Measurements from ENCODE around the gene LRCH4. TPM values are rescaled to one million over a fixed set of nuclear protein-coding genes. Genes with fewer than 3 reads are reported as not detected.
A peak's percentile ranks its signal among the peaks of the same experiment; 100 is the strongest.

The LRCH4 gene
- total and polyA plus RNA-seq, 2 of the 13 experiments (the other 11 are each of a cell fraction or from before 2014, with no cell fraction given): 7.0 to 9.3 TPM

GRCh38 chr7:100545360-100546128, 40.4 kb downstream of the LRCH4 start (continued):
- TF ChIP-seq, protein P1, sequence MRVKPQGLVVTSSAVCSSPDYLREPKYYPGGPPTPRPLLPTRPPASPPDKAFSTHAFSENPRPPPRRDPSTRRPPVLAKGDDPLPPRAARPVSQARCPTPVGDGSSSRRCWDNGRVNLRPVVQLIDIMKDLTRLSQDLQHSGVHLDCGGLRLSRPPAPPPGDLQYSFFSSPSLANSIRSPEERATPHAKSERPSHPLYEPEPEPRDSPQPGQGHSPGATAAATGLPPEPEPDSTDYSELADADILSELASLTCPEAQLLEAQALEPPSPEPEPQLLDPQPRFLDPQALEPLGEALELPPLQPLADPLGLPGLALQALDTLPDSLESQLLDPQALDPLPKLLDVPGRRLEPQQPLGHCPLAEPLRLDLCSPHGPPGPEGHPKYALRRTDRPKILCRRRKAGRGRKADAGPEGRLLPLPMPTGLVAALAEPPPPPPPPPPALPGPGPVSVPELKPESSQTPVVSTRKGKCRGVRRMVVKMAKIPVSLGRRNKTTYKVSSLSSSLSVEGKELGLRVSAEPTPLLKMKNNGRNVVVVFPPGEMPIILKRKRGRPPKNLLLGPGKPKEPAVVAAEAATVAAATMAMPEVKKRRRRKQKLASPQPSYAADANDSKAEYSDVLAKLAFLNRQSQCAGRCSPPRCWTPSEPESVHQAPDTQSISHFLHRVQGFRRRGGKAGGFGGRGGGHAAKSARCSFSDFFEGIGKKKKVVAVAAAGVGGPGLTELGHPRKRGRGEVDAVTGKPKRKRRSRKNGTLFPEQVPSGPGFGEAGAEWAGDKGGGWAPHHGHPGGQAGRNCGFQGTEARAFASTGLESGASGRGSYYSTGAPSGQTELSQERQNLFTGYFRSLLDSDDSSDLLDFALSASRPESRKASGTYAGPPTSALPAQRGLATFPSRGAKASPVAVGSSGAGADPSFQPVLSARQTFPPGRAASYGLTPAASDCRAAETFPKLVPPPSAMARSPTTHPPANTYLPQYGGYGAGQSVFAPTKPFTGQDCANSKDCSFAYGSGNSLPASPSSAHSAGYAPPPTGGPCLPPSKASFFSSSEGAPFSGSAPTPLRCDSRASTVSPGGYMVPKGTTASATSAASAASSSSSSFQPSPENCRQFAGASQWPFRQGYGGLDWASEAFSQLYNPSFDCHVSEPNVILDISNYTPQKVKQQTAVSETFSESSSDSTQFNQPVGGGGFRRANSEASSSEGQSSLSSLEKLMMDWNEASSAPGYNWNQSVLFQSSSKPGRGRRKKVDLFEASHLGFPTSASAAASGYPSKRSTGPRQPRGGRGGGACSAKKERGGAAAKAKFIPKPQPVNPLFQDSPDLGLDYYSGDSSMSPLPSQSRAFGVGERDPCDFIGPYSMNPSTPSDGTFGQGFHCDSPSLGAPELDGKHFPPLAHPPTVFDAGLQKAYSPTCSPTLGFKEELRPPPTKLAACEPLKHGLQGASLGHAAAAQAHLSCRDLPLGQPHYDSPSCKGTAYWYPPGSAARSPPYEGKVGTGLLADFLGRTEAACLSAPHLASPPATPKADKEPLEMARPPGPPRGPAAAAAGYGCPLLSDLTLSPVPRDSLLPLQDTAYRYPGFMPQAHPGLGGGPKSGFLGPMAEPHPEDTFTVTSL (CRISPR knock-in tag; IDR thresholded peaks at IDR 0.05; ENCODE audit: borderline replicate concordance): no peak
- TF ChIP-seq ZNF775 (CRISPR knock-in tag; IDR thresholded peaks at IDR 0.05; ENCODE audit: borderline replicate concordance) (no peak), NR1H2 (CRISPR knock-in tag; IDR thresholded peaks at IDR 0.05; ENCODE audit: borderline replicate concordance, low read depth) (no peak), SYNCRIP (IDR thresholded peaks at IDR 0.05; ENCODE audit: insufficient read depth, low read depth, low read length) (no peak), ZNF484 (CRISPR knock-in tag; IDR thresholded peaks at IDR 0.05; ENCODE audit: borderline replicate concordance, low read depth) (no peak), NFE2L2 (IDR thresholded peaks at IDR 0.05; ENCODE audit: low read length) (no peak), KDM5A (IDR thresholded peaks at IDR 0.05; ENCODE audit: borderline replicate concordance, low read length) (0 out of 2 replicates have a peak, but pooled peaks have one; percentile 51), ZBTB3 (CRISPR knock-in tag; IDR thresholded peaks at IDR 0.05; ENCODE audit: borderline replicate concordance, low read depth) (peak; percentile 69; the same call in 1 of the 2 replicates), TCF12 (IDR thresholded peaks at IDR 0.05) (no peak), TCF12 (CRISPR knock-in tag; IDR thresholded peaks at IDR 0.05) (0 out of 2 replicates have a peak, but pooled peaks have one; percentile 52), SP2 (CRISPR knock-in tag; IDR thresholded peaks at IDR 0.05) (no peak), ZNF740 (CRISPR knock-in tag; IDR thresholded peaks at IDR 0.05) (no peak), MAFG (CRISPR knock-in tag; IDR thresholded peaks at IDR 0.05) (no peak), ZNF562 (CRISPR knock-in tag; IDR thresholded peaks at IDR 0.05; ENCODE audit: borderline replicate concordance) (no peak), NFATC3 (CRISPR knock-in tag; IDR thresholded peaks at IDR 0.05) (no peak)
- TF ChIP-seq, protein P2, sequence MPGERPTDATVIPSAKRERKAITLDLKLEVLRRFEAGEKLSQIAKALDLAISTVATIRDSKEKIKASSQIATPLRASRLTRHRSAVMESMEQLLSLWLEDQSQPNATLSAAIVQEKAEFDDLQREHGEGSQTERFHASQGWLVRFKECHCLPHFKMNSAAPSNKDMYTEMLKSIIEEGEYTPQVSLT (CRISPR knock-in tag; IDR thresholded peaks at IDR 0.05; ENCODE audit: borderline replicate concordance, low read depth): peak; percentile 33; the same call in 1 of the 2 replicates
- TF ChIP-seq, protein P3, sequence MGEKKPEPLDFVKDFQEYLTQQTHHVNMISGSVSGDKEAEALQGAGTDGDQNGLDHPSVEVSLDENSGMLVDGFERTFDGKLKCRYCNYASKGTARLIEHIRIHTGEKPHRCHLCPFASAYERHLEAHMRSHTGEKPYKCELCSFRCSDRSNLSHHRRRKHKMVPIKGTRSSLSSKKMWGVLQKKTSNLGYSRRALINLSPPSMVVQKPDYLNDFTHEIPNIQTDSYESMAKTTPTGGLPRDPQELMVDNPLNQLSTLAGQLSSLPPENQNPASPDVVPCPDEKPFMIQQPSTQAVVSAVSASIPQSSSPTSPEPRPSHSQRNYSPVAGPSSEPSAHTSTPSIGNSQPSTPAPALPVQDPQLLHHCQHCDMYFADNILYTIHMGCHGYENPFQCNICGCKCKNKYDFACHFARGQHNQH (CRISPR knock-in tag; IDR thresholded peaks at IDR 0.05): peak; percentile 24; the same call in 1 of the 2 replicates
- TF ChIP-seq, protein P4, sequence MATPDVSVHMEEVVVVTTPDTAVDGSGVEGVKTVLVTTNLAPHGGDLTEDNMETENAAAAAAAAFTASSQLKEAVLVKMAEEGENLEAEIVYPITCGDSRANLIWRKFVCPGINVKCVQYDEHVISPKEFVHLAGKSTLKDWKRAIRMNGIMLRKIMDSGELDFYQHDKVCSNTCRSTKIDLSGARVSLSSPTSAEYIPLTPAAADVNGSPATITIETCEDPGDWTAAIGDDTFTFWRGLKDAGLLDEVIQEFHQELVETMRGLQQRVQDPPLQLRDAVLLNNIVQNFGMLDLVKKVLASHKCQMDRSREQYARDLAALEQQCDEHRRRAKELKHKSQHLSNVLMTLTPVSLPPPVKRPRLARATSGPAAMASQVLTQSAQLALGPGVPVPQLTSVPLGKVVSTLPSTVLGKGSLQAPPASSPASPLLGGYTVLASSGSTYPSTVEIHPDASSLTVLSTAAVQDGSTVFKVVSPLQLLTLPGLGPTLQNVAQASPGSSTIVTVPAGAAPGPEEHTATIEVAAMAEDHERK (CRISPR knock-in tag; IDR thresholded peaks at IDR 0.05; ENCODE audit: low read depth): no peak
- TF ChIP-seq, protein P5, sequence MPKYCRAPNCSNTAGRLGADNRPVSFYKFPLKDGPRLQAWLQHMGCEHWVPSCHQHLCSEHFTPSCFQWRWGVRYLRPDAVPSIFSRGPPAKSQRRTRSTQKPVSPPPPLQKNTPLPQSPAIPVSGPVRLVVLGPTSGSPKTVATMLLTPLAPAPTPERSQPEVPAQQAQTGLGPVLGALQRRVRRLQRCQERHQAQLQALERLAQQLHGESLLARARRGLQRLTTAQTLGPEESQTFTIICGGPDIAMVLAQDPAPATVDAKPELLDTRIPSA (CRISPR knock-in tag; IDR thresholded peaks at IDR 0.05; ENCODE audit: borderline replicate concordance): no peak

All from HepG2 (cell line).